Neural progenitor cell (in vitro differentiated cells): ENCODE data around the gene MID1. TPM values are rescaled to one million over a fixed set of nuclear protein-coding genes. Genes with fewer than 3 reads are reported as not detected.
A peak's percentile ranks its signal among the peaks of the same experiment; 100 is the strongest.

ENCODE experiments used
- DNase-seq: peaks from one replicate; pipeline ENCODE4 v3.0.0-alpha.2; 2016; ENCODE audit warnings: low spot score
- H2AFZ ChIP-seq: fragments of 200-600 bp; sonication (generic); replicated peaks from 2 replicates; pipeline ENCODE4 v1.6.1; 2016; ENCODE audit warnings: antibody characterized with exemption
- H3F3A ChIP-seq: fragments of 200-600 bp; sonication (generic); 2 replicates; pipeline ENCODE4 v1.6.1; 2016; ENCODE audit warnings: antibody characterized with exemption, low read depth
- H3K27ac ChIP-seq: fragments of 200-600 bp; sonication (generic); 2 replicates; pipeline ENCODE4 v1.5.1; 2016; ENCODE audit warnings: mild to moderate bottlenecking
- H3K27me3 ChIP-seq: fragments of 200-600 bp; sonication (generic); 2 replicates; pipeline ENCODE4 v1.6.1; 2016; ENCODE audit warnings: mild to moderate bottlenecking, moderate library complexity
- H3K36me3 ChIP-seq: fragments of 200-600 bp; sonication (generic); 2 replicates; pipeline ENCODE4 v1.5.1; 2016
- H3K4me1 ChIP-seq: fragments of 200-600 bp; sonication (generic); 2 replicates; pipeline ENCODE4 v1.6.1; 2016; ENCODE audit warnings: mixed run types
- H3K4me2 ChIP-seq: fragments of 200-600 bp; sonication (generic); 2 replicates; pipeline ENCODE4 v1.6.1; 2016
- H3K4me3 ChIP-seq: fragments of 200-600 bp; sonication (generic); 2 replicates; pipeline ENCODE4 v1.5.1; 2016
- H3K79me2 ChIP-seq: fragments of 200-600 bp; sonication (generic); 2 replicates; pipeline ENCODE4 v1.6.1; 2016; ENCODE audit warnings: low read depth
- H3K9ac ChIP-seq: fragments of 200-600 bp; sonication (generic); 2 replicates; pipeline ENCODE4 v1.6.1; 2016
- H3K9me3 ChIP-seq: fragments of 200-600 bp; sonication (generic); 2 replicates; pipeline ENCODE4 v1.5.1; 2016; ENCODE audit warnings: low read depth
- H4K20me1 ChIP-seq: fragments of 200-600 bp; sonication (generic); 2 replicates; pipeline ENCODE4 v1.6.1; 2016; ENCODE audit warnings: low read depth
- H3K27ac Mint-ChIP-seq: 3 replicates; pipeline ENCODE4 v1.8.0; 2021; ENCODE audit warnings: mixed read lengths
- H3K27me3 Mint-ChIP-seq: 2 replicates; pipeline ENCODE4 v1.8.0; 2022; ENCODE audit warnings: low read depth, mild to moderate bottlenecking, inconsistent platforms, moderate library complexity, mixed read lengths; ENCODE audit not compliant: insufficient read depth
- H3K36me3 Mint-ChIP-seq: 3 replicates; pipeline ENCODE4 v1.8.0; 2021; ENCODE audit warnings: mixed read lengths
- H3K4me1 Mint-ChIP-seq: 3 replicates; pipeline ENCODE4 v1.8.0; 2021; ENCODE audit warnings: mixed read lengths
- H3K4me3 Mint-ChIP-seq: 3 replicates; pipeline ENCODE4 v1.8.0; 2021; ENCODE audit warnings: mild to moderate bottlenecking, moderate library complexity, mixed read lengths
- H3K9me3 Mint-ChIP-seq: 3 replicates; pipeline ENCODE4 v1.8.0; 2020; ENCODE audit warnings: mixed read lengths
- EZH2 ChIP-seq: fragments of 200-600 bp; sonication (generic); IDR thresholded peaks from 2 replicates; pipeline ENCODE4 v1.6.1; 2017; ENCODE audit warnings: antibody characterized with exemption, mild to moderate bottlenecking, moderate library complexity
- EZH2phosphoT487 ChIP-seq: fragments of 200-600 bp; sonication (generic); IDR thresholded peaks from 2 replicates; pipeline ENCODE4 v1.6.1; 2017; ENCODE audit warnings: antibody characterized with exemption
- total RNA-seq: library from RNA; depleted of rRNA; stranded (reverse); fragments of >200 nt; gene quantifications from 2 replicates; pipeline ENCODE4 v1.2.3, GENCODE V29; 2015; ENCODE audit warnings: low replicate concordance
- TF ChIP-seq, protein P1 (sequence below): fragments of 200-600 bp; sonication (generic); IDR thresholded peaks from 2 replicates; pipeline ENCODE4 v1.5.1; 2017; ENCODE audit warnings: antibody characterized with exemption, mild to moderate bottlenecking

MID1 gene
- total RNA-seq, 1 donor from 2014 or later, result 29.5 TPM

DNA sequence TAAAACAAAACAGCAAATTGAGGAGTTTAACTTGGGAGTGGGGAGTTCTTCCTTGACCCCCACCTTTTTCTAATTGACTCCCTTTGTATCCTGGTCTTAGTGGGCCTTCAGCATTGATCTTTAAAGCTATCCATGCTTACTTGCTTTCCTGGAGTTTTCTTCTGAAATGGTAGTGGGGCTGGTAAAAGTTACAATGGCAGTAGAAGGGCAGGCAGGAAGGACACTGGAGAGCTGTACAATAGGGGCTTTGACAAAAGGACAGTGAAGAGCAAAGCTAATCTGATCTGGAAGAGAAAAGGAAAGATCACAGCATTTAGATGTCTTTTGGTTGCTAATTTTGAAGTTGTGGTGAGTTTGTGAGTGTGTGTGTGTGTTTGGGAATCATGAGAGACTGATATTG, 111.5 kb downstream of the MID1 start:
- H3K79me2 ChIP-seq, result no peaks in the 10 kb centered on the region
- Mint-ChIP-seq H3K4me3 (no peak overlapping the region), H3K27me3 (no peaks in the 10 kb centered on the region), H3K36me3 (peaks cover 29% of the 10 kb centered on the region), H3K27ac (peak overlapping the region; percentile 22), H3K9me3 (no peaks in the 10 kb centered on the region), H3K4me1 (peaks cover 22% of the 10 kb centered on the region)
- H4K20me1 ChIP-seq, result peaks cover 32% of the 10 kb centered on the region
- H3K27ac ChIP-seq, result no peak overlapping the region
- H3K4me2 ChIP-seq, result peak overlapping the region; percentile 49
- TF ChIP-seq EZH2phosphoT487 (peak; percentile 59), EZH2 (no peak)
- DNase-seq, result peak; percentile 24
- peaks cover 19% of the 10 kb centered on the region for H3K27me3 ChIP-seq
- no peak overlapping the region for H3K4me3 ChIP-seq
- no peak overlapping the region for H2AFZ ChIP-seq
- peaks cover 9% of the 10 kb centered on the region for H3F3A ChIP-seq
- H3K9me3 ChIP-seq, result peaks cover 4% of the 10 kb centered on the region
- no peak overlapping the region for H3K9ac ChIP-seq
- no peaks in the 10 kb centered on the region for H3K36me3 ChIP-seq
- peaks cover 11% of the 10 kb centered on the region for H3K4me1 ChIP-seq

DNA sequence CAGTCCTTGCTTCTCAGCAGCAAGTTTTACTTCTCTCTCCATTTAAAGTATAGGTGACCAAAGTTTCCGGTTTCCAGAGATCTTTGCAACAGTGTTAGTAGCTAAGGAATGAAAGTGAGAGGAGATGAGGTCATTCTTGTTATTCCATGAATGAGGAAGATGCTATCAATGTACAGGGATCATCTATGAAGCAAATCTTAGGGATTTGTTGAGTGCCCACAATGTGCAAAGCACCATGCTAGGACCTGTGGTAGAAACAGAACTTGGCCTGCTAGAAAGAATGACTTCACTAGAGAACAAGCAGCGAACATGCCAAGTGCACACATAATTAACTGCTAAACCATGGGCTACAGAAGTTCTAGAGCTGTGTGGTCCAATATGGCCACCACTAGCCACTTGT, 112.5 kb downstream of the MID1 start:
- Mint-ChIP-seq H3K9me3 (no peaks in the 10 kb centered on the region), H3K36me3 (peaks cover 28% of the 10 kb centered on the region), H3K27me3 (no peaks in the 10 kb centered on the region), H3K4me1 (peaks cover 22% of the 10 kb centered on the region), H3K4me3 (no peak overlapping the region), H3K27ac (no peak overlapping the region)
- H3K36me3 ChIP-seq, result no peaks in the 10 kb centered on the region
- no peak overlapping the region for H3K9ac ChIP-seq
- peaks cover 9% of the 10 kb centered on the region for H3F3A ChIP-seq
- H3K4me1 ChIP-seq, result peaks cover 11% of the 10 kb centered on the region
- H2AFZ ChIP-seq, result no peak overlapping the region
- H3K27ac ChIP-seq, result no peak overlapping the region
- TF ChIP-seq EZH2phosphoT487 (no peak), EZH2 (no peak)
- TF ChIP-seq, protein P1, sequence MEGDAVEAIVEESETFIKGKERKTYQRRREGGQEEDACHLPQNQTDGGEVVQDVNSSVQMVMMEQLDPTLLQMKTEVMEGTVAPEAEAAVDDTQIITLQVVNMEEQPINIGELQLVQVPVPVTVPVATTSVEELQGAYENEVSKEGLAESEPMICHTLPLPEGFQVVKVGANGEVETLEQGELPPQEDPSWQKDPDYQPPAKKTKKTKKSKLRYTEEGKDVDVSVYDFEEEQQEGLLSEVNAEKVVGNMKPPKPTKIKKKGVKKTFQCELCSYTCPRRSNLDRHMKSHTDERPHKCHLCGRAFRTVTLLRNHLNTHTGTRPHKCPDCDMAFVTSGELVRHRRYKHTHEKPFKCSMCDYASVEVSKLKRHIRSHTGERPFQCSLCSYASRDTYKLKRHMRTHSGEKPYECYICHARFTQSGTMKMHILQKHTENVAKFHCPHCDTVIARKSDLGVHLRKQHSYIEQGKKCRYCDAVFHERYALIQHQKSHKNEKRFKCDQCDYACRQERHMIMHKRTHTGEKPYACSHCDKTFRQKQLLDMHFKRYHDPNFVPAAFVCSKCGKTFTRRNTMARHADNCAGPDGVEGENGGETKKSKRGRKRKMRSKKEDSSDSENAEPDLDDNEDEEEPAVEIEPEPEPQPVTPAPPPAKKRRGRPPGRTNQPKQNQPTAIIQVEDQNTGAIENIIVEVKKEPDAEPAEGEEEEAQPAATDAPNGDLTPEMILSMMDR, result no peak
- H3K4me2 ChIP-seq, result no peak overlapping the region
- H3K79me2 ChIP-seq, result no peaks in the 10 kb centered on the region
- peaks cover 4% of the 10 kb centered on the region for H3K9me3 ChIP-seq
- H3K27me3 ChIP-seq, result peaks cover 19% of the 10 kb centered on the region
- DNase-seq, result no peak
- H3K4me3 ChIP-seq, result no peak overlapping the region
- H4K20me1 ChIP-seq, result peaks cover 32% of the 10 kb centered on the region

DNA sequence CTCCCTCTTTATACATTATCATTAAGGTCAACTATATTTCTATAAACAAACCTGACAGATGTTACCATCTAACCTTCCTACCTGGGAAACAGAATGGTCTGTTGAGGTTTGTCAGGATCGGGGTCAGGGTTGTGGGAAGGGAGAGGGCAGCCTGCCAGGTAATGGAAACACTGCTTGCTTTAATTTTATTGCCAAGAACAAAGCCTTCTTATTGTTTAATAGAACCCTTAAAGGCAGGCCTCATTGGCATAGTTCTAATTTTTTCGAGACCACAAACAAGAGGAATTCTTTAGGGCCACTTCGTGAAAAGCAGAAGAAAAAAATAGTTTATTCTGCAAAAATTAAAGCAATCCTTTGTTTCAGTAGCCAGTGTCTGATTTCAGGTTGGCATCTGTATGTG, 113.2 kb downstream of the MID1 start:
- no peak overlapping the region for H3K27ac Mint-ChIP-seq
- TF ChIP-seq, protein P1, result no peak
- no peak for TF ChIP-seq EZH2
- TF ChIP-seq EZH2phosphoT487, result no peak

DNA sequence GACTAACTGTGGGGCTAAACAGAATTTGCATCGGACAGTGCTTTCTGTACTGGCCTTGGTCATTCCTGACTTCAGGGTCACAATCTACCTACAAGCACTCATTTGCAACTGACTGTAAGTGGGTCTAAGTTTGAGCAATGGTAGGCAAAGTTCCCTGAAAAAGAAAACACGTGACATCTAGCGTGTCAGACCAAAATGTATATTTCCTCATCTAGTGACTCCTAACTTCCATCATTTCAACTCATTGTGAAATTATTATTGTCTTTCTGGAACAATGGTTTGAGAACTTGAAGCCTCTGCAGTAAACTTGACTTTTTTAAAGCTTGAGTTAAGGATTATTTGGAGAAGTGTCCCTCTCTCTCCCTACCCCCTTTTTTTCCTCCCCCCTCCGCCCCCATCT, 113.6 kb downstream of the MID1 start:
- TF ChIP-seq EZH2phosphoT487 (no peak), EZH2 (no peak)
- H3K9ac ChIP-seq, result no peak overlapping the region
- no peak overlapping the region for H3K4me3 Mint-ChIP-seq
- peaks cover 9% of the 10 kb centered on the region for H3F3A ChIP-seq
- H3K4me3 ChIP-seq, result no peak overlapping the region
- H3K79me2 ChIP-seq, result no peaks in the 10 kb centered on the region
- H3K27ac Mint-ChIP-seq, result no peak overlapping the region
- H3K36me3 Mint-ChIP-seq, result peaks cover 25% of the 10 kb centered on the region
- no peak overlapping the region for H3K4me2 ChIP-seq
- H3K9me3 Mint-ChIP-seq, result no peaks in the 10 kb centered on the region
- H4K20me1 ChIP-seq, result peaks cover 30% of the 10 kb centered on the region
- peaks cover 19% of the 10 kb centered on the region for H3K27me3 ChIP-seq
- H2AFZ ChIP-seq, result no peak overlapping the region
- H3K27ac ChIP-seq, result no peak overlapping the region
- peaks cover 11% of the 10 kb centered on the region for H3K4me1 ChIP-seq
- peaks cover 20% of the 10 kb centered on the region for H3K4me1 Mint-ChIP-seq
- H3K9me3 ChIP-seq, result peaks cover 4% of the 10 kb centered on the region
- no peak for DNase-seq
- H3K27me3 Mint-ChIP-seq, result no peaks in the 10 kb centered on the region
- H3K36me3 ChIP-seq, result no peaks in the 10 kb centered on the region

More for the DNA sequence above, 113.2 kb downstream of the MID1 start:
- Histone ChIP-seq H3K27ac (no peak overlapping the region), H3K9ac (no peak overlapping the region), H2AFZ (no peak overlapping the region), H3K27me3 (peaks cover 19% of the 10 kb centered on the region), H3K4me2 (no peak overlapping the region), H3K4me1 (peaks cover 11% of the 10 kb centered on the region), H3K9me3 (peaks cover 4% of the 10 kb centered on the region), H3K36me3 (no peaks in the 10 kb centered on the region), H3F3A (peaks cover 9% of the 10 kb centered on the region), H3K4me3 (no peak overlapping the region), H3K79me2 (no peaks in the 10 kb centered on the region), H4K20me1 (peaks cover 30% of the 10 kb centered on the region)
- no peak for DNase-seq
- H3K36me3 Mint-ChIP-seq, result peaks cover 25% of the 10 kb centered on the region
- no peaks in the 10 kb centered on the region for H3K27me3 Mint-ChIP-seq
- no peaks in the 10 kb centered on the region for H3K9me3 Mint-ChIP-seq
- H3K4me1 Mint-ChIP-seq, result peaks cover 20% of the 10 kb centered on the region
- no peak overlapping the region for H3K4me3 Mint-ChIP-seq
